Stimulated activated CD4-positive, alpha-beta T cell treated with anti-CD3 and anti-CD28 coated beads, Interleukin-1b, Interleukin-23, amount 100 ng/mL, for 48 hours (primary cell): Measurements from ENCODE around the gene ATP11B.
"Not testable (repeated sequence)": the region's sequence is repeated elsewhere in the genome, so short reads cannot be mapped to it uniquely, and the experiment has no call there.

ENCODE experiments used
- DNase-seq: peaks from one replicate; pipeline ENCODE4 v3.0.0-alpha.2; 2020

ATP11B gene

DNA sequence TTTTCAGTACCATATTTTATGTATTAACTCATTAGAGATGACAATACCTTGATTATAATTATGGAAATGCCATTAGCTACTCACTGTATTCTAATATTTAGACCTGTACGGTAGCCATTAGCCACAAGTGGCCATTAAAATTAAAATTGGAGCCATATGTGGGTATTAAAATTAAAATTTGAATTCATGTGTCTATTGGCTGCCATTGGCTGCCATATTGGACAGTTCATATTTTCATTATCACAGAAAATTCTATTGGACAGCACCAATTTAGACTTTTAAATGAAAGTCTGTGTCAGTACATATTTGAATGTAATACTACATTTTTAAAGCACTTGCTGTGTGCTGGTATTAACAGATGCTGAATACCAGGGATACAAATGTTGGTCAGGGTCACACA lies 3.0 kb downstream of the ATP11B start:
- DNase-seq, result no peak

DNA sequence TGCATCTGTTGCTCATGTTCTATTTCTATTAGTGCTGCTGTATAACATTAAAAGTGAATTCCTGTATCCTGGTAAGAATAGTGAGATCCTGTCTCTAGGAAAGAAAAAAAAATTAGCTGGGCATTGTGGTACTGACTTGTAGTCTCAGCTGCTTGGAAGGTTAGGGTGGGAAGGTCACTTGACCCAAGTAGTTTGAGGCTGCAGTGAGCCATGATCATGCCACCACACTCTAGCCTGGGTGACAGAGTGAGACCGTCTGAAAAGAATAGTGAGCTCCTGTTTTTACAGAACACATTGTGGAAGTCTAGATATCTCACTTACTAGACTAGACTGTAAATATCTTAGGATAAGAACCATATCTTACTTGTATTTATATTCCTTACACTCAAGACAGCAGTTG lies 4.6 kb downstream of the ATP11B start:
- no peak for DNase-seq

DNA sequence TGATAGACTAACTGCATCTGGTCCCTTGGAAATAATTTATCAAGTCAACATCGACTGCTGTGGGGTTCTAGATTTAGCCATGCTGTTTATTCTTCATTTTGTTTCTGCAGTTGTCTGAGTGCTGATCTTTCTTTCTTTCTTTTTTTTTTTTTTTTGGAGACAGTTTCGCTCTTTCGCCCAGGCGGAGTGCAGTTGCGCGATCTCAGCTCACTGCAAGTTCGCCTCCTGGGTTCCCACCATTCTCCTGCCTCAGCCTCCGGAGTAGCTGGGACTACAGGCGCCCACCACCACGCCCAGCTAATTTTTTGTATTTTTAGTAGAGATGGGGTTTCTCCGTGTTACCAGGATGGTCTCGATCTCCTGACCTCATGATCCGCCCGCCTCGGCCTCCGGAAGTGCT lies 5.8 kb downstream of the ATP11B start:
- not testable (repeated sequence) for DNase-seq

DNA sequence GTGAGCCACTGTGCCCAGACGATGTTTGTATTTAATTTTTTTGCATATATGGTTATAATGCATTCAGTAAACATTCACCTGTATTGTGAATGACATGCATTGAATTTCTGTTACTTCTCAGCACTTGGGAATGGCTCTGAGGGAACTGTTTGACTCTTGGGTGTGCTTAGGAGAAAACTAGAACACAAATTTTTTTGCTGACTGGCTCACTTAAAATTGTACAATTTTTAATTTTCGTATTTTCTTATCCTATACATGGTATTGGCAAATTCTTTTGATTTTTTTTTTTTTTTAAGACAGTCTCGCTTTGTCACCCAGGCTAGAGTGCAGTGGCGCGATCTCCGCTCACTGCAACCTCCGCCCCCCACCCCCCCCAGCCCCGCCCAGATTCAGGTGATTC lies 7.2 kb downstream of the ATP11B start:
- DNase-seq, result no peak

DNA sequence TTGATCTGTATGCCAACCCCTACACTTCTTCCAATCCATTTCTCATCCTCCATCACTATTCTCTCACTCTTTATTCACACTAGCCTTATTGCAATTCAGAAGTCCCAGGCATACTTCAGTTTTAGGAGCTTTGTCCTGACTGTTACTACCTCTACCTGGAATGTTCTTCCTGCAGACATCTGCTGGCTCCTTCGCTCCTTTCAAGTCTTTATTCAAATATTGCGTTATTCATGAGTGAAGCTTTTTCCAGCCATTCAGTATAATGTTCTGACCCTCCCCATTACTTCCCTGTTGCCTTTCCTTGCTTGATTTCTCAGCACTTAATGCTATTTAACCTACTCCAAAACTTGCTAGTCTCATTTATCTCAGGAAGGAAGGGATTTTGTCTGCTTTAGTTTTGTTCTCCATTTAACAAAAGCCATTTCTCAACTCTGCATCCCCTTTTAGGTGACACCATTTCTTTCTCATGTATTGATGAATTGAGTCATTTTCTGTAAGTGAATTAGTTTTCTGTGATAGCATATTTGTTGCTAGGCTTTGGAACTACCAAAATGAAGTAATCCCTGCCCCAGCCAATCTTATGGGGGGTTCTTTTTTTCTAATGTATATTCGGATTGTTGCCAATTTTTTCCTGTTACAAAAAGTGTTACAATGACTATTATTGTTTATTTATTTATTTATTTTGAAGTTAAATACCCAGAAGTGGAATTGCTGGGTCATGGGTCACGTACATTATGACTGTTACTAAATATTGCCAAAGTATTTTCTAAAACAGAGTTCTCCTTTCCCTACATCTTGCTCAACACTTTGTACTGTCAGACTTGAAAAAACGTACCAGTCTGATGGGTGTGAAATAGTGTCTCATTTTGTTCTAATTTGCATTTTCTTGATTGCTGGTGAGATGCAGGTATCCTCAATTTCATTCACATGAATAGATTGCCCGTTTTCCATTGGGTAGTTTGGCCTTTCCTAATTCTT lies 9.4 kb downstream of the ATP11B start:
- DNase-seq, result no peak

DNA sequence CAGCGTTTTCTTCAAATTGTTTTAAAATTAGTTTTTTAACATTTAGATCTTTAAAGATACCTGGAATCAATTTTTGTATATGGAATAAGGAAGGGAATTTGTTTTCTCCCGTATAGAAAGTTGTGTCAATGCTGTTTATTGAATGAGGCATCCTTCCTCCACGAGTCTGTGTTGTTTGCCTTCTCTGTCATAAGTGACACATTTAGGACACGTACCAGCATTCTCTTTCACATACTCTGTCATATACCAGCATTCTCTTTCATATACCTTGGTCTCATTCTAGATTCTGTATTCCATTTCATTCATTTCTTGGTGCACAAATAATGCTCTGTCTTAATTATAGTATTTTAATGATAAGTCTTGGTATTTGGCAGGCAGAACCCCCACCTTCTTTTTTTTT lies 10.3 kb downstream of the ATP11B start:
- no peak for DNase-seq

DNA sequence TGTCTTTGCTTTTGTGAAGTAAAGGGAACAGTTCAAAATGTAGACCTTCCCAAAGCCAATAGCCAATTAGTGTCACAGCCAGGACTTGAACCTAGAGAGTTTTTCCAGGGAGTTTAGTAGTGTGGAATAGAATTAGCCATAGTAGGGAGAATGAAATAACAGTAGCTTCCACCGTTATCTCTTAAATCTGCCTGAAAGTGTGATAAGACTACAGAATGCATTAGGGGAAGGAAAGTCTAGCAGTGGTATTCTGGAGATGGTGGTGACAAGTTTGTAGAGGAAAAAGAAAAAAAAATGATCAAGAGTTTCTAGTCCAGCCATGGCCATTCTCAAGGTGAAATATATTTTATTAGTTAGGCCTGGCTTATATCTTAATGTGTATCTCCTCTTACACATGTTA lies 13.8 kb downstream of the ATP11B start:
- DNase-seq, result no peak

DNA sequence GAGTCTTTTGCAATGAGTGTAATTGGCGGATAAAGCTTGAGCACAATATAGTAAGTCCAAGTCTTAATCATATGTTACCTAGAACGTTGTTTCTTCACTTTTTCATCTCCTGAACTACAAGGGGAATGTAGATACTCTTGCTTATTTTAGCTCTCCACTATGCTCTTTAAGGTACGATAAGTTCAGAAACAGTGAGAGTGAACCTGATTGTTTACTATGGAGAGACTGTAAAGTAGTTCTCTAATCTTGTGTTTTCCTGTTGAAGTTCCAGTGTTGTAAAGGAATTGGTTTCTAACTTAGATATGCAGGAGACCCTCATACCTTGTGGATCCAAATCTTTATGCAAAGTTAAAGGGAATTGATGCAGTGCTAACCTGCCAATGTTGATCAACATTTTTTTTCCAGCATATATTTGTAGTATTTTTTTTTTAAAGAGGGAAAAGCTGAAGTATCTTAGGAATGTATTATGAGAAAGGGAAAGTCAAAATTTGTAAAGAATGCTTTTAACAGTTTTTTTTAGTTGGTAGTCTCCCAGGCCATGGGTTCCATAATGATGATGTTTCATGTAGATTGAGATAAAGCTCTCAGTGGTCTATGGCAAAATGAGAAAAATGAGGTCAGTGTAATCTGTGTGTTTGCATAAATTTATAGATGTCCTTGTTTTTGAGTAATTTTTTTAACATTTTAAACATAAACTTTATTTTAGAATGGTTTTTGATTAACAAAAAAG lies 14.9 kb downstream of the ATP11B start:
- no peak for DNase-seq

DNA sequence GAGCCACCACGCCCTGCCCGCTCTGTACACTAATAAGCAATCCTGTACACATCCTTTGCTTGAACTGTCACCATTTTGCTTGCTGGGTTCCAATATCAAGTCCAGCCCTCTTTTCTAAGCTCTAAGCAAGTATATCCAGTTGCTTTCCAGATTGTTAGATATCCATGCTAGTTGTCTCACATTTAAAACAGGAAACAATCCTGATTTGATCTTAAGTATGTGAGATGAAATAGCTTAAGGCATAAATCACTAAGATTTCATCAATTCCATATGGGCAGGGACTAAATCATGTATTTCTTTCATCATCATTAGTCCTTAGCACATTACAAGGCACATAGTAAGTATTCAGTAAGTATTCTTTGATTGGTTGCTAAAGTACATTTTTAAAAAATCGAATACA lies 16.2 kb downstream of the ATP11B start:
- DNase-seq, result no peak

DNA sequence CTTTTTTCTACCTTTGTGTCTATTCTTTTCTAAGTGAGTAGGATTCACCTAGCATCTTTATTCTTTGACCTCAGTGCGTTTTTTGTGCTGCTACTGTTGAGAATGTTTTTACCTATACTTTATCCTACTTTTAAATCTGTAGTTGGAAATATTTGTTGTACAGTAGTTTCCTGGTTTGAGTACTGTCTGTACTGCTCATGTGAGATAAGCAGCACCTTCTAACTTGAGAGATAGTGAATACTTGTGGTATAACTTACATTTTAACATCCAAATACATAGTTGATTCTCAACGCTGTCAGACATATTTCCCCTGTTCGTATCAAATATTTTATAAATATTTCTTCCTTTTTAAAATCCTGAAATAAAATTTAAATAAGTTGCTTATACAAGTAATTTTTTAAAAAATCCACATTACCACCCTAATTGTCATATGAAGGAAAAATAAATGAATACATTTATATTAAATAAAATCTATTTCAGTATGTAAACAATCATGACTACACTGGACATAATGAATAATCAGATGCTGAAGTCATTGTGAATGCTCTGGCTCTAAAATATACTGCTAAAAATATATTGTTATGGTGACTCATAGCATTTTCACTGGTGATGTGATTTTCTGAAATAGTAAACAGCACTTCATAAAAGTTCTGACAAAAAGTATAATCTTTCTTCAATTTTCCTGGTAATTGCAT lies 17.4 kb downstream of the ATP11B start:
- no peak for DNase-seq

DNA sequence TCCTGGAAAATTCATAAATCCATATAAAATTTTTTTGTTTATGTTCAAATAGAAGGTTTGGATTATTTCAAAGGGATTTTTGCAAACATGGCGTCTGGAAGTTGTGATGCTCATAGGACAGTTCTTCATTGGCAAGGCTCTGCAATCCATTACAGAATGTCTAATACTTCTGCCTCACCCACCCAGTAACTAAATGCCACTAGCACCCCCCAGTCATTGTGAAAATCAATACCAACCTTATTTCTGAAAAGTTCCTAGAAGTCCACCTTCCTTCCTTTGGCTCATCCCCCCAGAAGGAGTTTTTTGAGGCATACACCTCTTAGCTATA lies 17.9 kb downstream of the ATP11B start:
- no peak for DNase-seq

DNA sequence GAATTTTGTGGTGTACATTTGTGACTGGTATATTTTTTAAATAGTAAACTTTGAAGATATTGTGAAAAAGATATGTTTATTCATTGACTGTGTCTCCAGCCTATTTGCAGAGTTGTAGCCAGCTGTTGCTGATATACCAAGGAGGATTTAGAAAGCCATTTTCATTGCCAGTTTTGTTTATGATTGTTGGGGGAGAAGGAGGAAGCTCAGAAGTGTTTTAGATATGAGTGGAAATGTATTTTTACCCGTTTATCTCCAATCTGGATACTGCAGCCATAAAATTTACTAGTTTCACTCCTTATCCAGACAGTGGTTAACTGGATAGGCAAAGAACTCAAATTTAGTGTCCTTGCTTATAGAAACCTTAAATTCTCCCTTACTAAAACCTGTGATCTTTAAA lies 18.8 kb downstream of the ATP11B start:
- no peak for DNase-seq

DNA sequence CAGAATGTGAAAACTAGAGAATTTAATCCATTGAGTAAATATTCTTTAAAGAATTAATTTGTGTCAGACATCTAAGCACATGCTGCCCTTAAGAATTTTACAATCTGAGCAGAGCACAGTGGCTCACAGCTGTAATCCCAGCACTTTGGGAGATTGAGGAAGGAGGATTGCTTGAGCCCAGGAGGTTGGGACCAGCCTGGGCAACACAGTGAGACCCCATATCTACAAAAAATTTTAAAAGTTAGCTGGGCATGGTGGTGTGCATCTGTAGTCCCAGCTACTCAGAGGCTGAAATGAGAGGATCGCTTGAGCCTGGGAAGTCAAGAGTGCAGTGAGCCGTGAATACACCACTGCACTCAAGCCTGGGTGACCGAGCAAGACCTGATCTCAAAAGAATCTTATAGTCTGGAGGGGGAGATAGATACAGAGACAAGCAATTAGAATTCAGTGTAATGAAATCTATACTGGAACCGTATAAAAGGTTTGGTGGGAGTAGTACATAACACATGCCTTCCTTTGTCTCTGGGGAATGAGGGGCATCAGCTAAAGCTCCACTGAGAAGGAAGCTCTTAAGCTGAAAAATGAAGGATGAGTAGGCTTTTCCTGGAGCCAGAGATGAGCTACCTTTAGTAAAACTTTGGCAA lies 21.2 kb downstream of the ATP11B start:
- no peak for DNase-seq

DNA sequence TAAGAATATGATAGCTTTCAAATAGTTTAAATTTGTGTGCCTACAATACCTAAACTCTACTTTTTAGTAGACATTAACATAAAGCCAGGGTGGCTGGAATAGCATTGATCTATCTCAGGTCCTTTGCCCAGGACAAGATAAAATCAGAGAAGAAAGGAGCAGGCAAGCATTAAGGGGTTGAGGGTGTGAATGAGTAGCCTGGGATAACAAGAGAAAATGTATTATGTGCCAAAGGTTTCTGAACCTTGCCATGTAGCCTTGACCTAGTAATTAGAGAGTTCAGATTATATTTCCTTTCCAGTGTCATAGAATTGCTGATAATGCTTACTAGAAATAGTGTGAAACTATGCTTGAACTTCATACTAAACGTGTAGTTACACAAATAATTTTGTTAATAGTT lies 22.9 kb downstream of the ATP11B start:
- no peak for DNase-seq

DNA sequence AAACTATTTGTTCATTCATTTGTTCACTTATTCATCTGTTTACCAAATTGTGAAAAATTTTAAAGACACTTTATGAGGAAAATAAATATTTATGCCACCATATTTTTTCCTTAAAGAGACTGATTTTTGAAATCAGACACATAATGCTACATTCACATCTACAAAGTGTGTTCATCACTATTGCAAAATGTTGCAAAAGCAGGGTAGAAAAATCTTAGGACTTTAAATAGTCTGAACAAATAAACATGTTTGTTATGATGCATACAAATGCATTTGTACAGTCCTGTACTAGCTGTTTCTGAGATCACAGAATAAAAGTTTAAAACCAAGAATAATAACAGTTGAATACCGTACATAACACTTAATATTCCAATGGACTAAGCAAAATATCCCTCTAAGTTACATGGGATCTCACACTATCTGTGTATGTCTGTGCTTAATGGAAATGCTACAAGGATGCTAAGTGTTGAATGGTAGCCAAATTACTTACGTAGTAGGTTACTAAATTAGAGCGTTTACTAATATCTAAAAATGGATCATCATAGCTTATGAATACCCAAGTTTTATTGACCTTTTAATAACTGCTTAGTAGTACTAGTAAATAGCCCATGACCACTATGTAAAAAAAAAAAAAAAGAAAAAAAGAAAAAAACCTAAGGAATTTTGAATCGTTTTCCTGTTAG lies 25.1 kb downstream of the ATP11B start:
- DNase-seq, result no peak

DNA sequence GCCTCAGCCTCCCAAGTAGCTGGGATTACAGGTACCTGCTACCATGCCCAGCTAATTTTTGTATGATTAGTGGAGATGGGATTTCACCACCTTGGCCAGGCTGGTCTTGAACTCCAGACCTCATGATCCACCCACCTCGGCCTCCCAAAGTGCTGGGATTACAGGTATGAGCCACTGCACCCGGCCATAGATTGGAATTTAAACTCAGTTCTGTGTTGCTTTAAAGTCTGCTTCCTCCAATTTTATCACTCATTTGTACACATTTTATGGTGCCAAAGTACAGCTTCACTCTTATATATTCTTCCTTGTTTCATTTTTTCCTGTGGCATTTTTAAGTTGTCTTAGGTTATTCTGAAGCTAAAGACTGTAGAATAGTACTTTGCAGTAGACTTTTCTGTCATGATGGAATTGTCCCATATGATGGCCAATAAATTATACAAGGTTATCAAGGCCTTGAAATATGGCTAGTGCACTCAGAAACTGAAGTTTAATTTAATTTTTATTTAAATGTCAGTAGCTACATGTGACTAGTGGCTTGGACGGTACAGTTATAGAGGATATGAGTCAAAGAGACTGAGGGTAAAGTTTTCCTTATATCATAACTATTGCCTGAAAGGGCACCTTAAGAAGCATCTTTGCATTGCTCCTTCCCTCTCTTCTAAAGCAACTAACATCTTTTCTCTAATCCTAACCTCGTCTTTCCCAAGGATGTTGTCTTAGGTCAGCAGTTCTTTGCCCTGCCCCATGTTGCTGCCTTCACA lies 28.1 kb downstream of the ATP11B start:
- no peak for DNase-seq

DNA sequence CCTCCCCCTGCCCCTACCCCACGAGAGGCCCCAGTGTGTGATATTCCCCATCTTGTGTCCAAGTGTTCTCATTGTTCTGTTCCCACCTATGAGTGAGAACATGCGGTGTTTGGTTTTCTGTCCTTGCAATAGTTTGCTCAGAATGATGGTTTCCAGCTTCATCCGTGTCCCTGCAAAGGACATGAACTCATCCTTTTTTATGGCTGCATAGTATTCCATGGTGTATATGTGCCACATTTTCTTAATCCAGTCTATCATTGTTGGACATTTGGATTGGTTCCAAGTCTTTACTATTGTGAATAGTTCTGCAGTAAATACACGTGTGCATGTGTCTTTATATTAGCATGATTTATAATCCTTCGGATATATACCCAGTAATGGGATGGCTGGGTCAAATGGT lies 29.0 kb downstream of the ATP11B start:
- DNase-seq, result not testable (repeated sequence)

DNA sequence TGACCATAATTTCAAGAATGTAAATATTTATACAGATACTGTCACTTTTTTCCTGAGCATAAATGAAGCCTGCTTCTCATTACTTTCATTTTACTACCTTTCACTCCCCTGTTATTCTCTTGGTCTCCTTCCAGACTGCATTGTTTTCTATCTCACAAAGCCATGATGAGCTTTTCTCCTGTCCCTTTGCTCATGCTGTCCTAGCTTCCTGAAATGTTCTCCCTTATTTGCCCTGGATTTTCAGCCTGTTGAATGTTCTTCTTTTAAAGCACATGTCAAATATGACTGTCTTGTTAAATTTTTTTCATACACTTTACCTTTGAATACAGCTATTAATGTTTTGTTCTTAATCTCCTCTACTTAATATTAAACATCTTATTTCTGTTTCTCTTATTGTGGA lies 31.7 kb downstream of the ATP11B start:
- DNase-seq, result no peak

DNA sequence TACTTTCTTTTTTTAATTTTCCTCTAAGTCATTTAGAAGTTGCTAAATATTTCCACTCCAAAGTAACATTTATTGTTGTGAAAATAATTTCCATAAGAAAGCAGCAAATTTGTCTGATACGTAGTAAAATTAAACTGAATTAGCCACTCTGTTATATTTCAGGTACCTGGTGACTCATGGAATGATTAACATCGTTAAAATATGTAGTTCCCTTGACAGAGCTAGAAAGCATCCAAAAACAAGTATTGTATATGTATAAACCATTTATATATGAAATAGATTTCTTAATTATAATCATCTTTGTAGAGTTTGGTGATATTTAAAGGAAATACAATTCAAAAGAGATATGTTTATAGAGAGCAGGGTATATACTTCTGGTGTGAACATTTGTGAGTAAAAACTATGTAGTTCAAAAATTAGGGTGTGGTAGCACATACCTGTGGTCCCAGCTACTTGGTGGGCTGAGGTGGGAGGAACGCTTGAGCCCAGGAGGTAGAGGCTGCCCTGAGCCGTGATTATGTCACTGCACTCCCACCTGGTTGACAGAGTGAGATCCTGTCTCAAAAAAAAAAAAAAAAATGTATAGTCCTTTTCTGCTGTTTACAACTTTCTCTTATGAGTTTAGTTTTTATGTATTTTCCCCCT lies 36.6 kb downstream of the ATP11B start:
- DNase-seq, result no peak

DNA sequence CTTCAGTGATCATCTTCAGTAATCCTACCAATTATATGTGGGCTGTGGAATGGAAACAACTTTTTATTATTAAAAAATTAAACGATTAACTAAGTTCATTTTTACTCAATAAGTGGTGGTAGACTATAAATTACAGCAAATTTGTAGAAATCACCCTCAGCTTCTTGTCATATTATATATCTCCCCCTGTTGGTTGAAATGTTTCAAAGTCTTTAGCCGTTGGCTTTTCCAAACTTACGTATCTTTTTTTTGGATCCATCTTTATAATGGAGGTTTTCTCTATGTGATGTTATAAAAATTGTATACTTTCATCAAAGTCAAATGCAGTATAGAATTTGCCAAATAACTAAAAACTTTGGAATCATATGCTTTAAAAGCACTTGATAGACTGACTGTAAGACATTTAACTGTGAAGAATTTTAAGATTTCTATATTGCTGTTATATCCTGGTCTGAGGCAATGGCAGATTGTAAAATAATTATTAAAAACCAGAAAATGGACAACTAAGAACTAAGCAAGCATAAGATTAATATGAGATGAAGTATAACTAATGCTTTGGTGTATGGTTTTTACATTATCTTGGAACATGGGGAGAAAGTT lies 44.7 kb downstream of the ATP11B start:
- no peak for DNase-seq

DNA sequence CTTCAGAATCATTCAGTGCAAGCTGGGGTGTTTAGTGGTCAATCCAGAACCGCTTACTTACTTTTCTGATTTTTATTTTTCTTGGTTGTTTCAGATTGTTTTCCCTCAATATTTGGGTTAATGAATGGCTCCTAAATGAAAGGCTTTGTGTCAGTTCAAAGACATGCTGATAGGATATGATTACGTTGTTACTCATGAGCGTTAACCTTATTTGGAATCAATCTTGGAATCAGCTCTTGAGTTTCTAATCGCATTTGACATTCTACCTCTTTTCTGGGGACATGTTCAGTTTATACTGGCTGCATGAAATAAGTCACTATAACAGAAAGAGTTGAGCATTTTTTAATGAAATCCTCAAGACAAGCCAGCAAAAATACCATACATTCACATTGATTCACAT lies 50.2 kb downstream of the ATP11B start:
- no peak for DNase-seq
